HG02623 (cell line): Measurements from ENCODE around the gene C11orf16.
"Not testable (repeated sequence)": the region's sequence is repeated elsewhere in the genome, so short reads cannot be mapped to it uniquely, and the experiment has no call there.

Source experiments
- ATAC-seq: cut with Tn5 transposase; IDR thresholded peaks from one replicate; pipeline ENCODE4 v1.9.1; 2021; ENCODE audit warnings: moderate library complexity; ENCODE audit not compliant: unreplicated experiment

Gene C11orf16

DNA sequence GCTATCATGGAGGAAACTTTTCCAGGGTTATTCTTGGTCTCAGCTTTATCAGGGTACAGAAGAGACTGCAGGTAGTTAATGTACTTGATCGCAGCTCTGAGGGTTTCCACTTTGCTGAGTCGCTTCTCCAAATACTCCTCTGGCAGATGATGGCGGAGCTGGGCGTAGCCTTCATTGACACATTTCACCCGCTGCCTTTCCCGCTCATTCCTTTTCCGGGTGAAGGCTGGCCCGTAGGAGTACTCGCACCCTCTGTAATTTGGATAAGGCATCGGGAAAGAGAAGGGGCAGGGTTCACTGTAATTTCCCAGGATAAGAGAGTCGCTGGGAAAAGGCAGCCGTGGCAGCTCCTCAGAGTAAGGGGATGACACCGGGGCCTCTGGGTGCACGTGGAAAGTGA lies 4.9 kb upstream of the C11orf16 start:
- ATAC-seq: no peak

DNA sequence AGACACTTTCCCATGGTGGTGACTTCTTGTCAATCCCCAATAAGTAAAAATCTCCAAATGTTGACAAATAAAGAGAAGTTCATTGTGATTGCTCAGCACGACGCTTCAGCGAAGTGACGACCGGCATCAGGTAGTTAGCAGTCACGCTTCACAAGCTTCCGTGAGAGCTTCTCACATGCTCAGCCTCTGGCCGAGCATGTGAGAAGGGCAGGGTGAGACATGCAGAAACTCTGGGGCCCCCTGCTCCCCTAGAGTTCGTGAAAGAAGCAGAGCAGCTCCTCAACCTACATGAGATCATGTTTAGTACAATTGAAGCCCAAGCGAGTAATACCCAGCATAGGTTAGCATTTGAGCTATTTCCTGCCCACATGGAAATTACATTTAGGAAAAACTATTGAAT lies 4.4 kb upstream of the C11orf16 start:
- no peak for ATAC-seq

DNA sequence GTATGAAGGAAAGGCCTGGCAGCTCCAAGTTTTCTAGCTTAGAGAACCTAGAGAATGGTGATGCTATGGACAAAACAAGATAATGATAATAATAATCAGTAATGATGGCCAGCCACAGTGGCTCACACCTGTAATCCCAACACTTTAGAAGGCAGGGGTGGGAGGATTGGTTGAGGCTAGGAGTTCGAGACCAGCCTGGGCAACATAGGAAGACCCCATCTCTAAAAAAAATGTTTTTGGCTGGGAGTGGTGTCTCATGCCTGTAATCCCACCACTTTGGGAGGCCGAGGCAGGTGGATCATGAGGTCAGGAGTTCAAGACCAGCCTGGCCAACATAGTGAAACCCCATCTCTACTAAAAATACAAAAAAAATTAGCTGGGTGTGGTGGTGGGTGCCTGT lies 3.0 kb upstream of the C11orf16 start:
- ATAC-seq: not testable (repeated sequence)

DNA sequence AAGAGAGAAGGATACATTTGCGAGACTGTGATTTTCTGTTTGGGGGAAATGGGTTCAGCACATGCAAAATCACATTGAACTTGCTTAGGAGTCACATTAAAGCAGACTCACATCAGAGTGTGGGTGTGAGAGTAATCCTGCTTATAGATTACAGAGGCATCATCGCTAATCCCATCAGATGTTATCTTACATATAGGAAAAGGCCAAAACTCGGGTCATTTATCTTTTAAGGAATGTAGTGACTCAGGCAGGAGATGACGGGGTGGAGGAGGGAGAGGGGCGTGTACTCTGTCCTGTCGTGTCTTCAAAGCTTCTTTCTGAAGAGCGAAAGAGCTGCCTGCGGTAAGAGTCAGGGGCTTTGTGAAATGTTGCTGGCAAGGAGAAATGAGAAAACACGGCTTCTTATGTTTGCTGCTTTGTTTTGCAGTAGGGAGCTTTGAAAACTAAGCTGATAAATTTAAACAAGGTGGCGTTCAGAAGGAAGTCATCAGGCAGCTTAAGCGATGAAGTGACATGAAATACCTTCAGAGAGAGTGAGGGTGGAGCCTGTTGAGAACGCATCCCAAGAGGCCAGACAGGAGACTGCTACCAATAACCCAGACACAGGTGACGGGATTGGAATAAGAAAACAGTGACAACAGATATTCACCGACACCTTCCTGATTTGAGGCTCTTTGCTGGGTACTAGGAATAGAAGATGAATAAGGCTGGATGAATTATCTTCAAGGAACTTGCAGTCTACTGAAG lies 2.2 kb upstream of the C11orf16 start:
- no peak for ATAC-seq

DNA sequence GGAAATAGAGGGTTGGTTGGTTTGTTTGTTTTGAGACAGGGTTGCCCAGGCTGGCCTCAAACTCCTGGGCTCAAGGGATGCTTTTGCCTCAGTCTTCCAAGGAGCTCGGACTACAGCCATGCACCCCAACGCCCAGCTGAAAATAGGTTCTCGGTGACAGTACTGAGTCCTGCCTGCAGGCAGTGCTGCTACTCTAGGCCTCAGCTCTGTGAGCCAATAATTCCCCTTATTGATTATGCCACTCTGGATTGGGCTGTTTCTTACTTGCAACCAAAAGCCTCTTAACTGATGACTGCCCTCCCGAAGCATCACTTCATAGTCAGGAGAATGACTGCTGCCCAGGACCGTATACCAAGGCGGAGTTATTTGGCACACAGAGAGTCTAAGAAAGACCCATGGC lies 1.2 kb upstream of the C11orf16 start:
- no peak for ATAC-seq

DNA sequence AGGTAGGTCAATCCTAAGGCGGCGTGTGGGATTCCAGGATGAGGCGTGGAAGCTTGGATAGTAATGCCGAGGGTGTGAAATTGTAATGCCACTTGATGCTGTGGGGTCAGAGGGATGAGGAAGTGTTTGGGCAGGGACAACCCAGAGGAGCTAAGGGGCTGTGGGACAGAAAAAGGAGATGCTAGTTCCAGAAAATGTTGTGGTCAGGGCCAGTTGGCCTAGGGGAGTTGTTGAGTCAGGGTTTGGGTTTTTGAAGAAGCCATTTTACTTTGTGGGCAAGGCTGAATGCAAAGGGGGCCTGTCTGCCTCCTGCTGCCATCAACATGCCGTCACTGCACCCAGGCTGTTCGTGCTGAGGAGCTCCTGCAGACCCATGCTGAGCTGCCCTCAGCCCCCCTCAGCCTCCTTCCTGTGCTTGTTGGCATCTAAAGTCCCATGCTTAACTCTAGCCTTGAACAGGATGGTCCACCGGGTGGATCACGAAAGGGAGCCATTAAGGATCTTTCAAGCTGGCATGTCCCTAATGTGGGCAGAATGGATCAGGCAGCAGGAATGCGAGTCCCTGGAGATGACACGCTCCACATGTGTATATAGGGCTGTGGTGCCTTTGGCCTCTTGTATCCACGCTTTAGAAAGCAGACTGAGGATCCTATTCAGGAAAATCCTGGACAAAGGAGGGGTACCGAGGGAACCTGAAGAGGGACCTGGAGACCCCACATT lies 2.1 kb downstream of the C11orf16 start:
- ATAC-seq: no peak

DNA sequence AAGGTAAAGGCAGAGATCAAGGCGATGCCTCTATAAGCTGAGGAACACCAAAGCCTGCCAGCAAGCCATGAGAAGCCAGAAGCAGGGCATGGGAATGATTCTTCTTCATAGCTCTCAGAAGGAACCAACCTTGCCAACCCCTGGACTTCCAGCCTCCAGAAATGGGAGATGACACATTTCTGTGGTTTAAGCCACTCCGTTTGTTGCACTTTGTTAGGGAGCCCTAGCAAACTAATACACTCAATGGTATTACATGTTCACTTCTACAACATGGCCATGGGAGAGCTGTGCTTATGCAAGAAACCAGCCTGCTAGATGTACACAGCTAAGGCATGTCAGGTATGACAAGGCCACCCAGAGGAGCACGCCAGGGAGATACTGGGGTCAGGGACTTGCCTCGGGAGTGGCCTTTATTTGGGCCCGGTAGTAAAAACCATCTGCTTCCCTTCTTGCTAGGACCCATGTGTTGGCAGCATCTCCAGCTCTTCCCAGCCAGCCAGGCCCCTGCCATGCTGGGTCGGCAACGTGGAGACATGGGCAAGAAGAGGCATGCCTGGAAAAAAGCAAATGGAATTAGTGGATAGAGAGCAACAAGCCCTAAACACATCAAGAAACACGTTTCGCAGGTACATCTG lies 3.6 kb downstream of the C11orf16 start:
- ATAC-seq: no peak

DNA sequence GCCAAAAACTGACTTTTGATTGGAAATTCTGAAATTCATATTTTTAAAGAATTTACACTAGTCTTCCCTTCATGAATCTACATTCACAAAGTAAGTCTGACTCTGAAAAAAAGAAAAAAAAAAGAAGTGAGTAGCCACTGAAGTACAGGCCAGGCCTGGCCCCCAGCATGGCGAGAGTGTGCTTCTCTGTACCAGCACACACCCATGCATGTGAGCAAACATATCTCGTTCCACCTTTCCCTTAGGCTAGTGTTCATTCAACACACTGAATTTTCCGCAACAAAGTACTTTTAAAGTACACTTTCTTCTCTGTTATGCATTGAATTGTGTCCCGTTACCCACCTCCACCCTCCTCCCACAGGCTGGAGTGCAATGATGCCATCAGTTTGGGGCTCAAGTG lies 4.5 kb downstream of the C11orf16 start:
- no peak for ATAC-seq

DNA sequence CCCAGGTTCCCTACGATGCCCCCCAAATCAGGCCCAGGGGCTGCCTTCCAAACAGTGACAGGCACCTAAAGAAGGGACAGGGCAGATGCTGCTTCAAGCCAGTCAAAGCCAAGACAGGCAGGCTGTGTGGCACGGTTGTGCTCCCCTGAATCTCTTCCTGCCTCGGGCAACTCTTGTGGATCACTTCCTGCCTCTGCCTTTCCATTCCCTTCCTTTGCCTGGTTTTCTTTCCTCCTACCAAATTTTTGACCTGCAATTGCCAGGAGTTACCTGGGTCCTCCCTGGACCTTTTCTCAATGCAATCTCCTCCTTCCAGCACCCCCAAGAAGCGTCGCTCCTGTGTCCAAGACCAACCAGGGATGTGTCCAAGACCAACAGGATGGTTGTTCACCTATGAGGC lies 5.5 kb downstream of the C11orf16 start:
- ATAC-seq: no peak

DNA sequence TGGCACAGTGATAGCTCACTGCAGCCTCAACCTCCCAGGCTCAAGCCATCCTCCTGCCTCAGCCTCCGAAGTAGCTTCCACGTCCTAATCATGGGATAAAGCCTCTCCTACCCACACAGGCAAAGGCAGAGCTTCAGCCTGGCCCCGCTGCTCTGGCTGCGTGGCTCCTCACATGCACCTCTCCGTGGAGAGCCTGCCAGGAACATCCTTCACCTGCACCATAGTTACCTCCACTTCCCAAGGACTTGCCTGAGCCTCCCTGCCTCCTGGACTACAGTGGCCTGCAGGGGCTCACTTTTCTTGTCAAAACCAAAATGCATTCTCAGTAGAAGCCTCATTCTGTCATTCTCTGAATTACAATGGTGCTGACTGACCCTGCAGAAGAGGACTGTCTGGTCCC lies 6.5 kb downstream of the C11orf16 start:
- ATAC-seq: no peak

DNA sequence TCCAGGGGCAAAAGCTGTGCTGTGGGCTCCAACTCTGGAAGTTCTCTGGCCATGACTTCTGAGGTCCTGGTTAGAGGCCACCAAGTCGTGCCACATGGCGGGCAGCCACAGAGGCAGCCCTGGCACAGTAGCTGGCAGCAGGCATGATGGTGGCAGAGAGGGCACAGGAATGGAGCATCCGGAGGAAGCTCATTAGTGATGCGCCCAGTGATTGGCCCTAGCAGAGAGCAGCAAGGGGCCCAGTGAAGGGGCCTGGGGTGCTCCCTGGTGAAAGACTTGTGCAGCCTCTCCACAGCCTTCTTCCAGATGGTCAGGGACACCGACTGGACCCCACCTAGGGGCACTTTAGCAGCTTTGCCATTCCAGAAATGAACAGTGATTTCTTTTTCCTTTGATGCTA lies 7.0 kb downstream of the C11orf16 start:
- no peak for ATAC-seq

DNA sequence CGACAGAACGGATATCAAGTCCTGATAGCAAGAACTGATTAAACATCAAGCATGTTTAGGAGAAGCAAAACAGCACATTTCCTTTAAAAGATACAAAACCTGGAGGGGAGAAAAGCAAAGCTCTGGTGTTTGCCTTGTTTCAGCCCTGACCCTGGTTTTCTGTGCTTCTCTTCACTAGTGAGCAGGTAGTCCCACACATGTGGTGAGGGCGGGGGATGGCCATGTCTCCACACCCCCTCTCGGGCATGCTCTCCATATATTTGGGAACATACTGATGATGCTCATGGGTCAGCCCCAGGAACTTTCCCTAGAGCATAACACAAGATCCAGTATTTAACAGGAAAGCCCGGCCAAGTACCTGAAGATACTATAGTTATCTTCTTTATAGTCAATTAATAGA lies 10.1 kb downstream of the C11orf16 start:
- no peak for ATAC-seq

DNA sequence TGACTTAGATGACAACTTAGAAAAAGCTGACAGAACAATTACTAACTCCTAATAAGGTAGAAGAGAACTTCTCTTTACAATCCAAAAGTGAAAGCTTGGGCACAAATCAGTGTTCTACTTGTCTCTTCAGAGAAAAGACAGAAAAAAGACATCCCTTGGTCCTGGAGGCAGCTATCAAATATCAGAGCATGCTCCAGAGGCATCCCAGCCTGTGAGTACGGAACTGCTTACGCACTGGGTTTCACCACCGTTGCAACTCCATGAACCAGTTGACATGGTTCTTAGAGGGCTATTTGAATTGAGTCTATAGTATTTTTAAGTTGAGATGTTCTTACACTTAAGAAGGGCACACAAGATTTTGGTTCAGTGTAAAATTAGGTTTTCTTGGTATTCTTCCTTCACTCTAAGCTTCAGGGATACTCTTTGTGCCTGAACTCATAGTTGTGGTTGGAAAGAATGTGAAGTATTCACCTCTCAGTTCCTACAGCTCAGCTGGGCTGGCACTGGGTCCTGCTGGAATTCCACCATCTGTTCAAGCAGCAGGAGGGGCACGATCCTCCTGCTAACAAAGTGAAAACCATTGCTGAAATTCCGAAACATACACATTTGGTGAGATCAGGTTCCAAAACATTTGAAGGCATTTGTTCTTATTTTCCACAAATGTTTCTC lies 15.5 kb downstream of the C11orf16 start:
- no peak for ATAC-seq

DNA sequence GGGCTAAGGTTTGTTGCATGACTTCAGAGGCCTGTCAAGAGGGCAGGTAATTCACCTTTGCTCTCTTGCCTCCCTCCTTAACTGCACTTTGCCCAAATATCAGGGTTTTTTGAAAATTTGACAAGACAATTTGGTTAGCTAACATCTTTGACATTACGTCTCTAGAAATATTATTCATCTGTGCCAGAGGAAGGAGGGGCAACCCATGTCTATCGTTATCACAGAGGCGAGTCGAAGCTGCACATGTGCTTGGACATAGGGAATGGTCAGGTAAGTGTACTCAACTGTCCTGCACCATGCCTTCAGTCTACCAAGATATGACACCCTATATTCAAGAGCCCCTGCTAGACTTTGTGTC lies 18.1 kb downstream of the C11orf16 start:
- ATAC-seq: no peak

DNA sequence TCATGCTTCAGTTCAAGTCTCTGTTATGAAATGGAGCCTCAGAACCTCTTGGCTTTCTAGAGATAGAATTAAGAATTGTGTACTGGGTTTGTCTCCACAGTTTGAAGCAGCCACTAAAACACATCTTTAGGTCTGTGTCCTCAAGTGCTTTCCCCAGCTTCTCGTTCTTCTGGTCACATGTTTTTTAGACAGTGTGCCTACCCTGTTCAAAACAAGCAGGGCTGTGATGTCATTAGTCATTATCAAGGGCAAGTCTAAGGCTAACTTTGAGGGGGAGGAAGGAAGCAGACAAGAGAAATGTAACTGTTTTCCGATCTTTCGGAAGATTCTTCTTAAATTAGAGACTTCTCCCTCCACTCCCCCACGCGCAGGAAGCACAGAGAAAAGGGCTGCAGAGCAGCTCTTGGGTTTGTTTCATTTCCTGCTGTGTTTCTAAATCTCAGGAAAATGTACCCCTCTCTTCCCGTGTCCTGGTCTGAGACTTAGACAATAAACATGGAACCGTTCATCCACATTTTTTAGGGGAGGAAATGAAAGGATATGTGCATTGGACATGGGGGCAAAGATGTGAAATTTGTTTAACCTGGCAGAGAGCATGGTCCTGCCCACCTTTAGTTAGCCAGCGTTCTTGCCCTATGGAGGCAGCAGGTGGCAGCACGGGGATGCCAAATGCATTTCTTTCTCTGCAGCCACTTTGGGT lies 18.6 kb downstream of the C11orf16 start:
- ATAC-seq: no peak

DNA sequence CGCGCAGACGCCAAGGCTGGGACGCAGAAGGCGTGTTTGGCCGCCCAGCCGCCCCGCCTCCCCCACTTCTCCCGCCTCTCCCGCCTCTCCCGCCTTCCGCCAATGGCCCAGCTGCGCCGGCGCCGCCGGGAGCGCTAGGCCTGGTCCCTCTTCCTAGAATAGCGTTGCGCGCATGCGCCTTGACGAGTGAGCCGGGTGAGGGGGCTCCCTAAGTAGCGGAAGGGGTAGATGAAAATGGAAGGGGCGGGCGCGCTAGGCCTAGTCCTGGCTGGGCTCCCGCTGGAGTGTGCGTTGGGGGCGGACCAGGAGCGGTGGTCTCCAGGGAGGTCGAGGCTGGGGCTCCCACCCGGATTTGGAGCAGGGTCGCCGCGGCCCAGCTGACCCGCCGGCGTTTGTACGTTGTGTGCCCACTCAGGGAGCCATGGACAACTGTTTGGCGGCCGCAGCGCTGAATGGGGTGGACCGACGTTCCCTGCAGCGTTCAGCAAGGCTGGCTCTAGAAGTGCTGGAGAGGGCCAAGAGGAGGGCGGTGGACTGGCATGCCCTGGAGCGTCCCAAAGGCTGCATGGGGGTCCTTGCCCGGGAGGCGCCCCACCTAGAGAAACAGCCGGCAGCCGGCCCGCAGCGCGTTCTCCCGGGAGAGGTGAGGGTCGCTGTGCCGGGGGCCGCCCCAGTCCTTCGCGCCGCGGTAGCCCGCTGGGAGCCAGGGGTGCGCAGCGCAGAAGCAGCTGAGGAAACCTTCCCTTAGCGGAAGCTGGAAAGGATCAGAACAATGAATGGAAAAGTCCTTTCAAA lies 21.5 kb downstream of the C11orf16 start, which contains the start of gene AKIP1:
TSS of gene AKIP1 (plus strand) at position 161 of the 795 bp plus-strand sequence. CDS start at position 422, 261 bp downstream.
- ATAC-seq: peak; percentile 75

DNA sequence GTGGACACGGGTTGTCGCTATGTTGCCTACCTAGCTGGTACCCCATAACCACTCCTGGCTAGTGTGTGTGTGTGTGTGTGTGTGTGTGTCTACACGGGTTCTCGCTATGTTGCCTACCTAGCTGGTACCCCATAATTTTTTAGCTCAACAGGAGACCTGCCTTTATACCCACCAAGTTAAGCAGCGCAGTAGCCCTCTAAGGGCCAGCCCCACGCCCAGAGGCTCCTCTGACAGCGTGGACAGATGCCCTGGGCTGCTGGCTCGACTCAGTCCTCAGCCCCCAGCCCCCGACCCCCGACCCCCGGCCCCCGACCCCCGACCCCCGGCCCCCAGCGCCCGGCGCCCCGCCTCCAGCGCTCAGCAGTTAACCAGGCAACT lies 22.1 kb downstream of the C11orf16 start:
- ATAC-seq: no peak

DNA sequence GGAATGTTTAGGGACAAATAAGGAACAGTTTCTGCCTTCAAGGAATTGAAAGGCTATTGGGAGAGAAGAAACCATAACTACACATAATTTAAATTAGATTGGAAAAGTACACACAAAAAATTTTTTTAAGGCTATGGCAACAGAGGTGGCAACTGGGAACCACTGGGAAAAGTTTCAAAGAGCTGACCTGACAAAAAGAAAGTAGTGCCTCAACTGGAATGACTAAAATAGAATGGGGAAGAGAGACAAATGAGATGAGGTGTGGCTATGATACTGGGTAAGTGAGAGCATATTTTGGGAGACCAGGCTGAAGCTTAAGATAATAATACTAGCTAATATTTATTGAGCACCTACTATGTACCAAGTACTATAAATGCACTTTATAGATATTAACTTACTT lies 24.6 kb downstream of the C11orf16 start:
- no peak for ATAC-seq

DNA sequence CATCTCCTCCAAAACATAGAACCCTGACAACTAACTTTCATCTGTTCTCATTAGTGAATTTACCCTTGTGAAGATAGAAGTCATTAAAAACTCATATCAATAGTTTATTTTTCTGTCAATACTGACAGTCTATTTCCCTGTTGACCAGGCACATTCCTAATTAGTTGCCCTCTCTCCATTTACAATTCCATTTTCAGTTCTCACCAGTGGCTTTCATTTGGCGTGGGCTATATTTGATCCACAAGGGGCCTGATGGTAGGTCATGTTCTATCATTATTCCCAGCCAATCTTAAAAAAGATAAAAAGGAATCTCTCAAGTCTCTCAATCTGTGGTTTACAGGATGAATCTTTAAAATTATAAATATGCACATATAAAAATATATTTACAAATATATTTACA lies 25.6 kb downstream of the C11orf16 start:
- ATAC-seq: no peak

DNA sequence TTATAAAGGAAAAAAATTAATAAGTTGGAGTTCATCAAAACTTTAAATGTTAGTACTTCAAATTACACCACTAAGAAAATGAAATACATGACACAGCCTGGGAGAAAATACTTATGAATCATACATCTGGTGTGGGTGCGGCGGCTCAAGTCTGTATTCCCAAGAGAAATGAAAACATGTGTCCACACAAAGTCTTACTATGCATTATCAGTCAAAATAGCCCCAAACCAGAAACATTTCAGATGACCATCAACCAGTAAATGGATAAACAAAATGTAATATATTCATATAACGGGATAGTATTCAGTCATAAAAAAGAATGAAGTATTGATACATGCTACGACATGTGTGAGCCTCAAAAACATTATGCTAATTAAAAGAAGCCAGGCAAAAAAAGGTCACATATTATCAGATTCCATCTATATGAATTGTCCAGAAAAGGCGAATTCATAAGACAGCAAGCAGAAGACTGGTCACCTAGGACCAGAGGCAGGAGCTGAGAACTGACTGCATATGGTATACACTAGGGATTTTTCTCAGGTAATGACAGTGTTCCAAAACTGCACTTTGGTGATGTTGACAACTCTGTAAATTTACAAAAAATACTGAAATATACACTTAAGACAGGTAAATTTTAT lies 27.1 kb downstream of the C11orf16 start:
- no peak for ATAC-seq
